Cortex of kidney (tissue), 1 donor: ENCODE results near the gene POLR3H.

ENCODE experiments used
- DNase-seq: peaks from one replicate; lab custom pipeline; 2025; lab: John Stamatoyannopoulos, UW

The POLR3H gene

GRCh38 chr22:41516462-41516861, 27.8 kb downstream of the POLR3H start:
- DNase-seq = no peak

DNA sequence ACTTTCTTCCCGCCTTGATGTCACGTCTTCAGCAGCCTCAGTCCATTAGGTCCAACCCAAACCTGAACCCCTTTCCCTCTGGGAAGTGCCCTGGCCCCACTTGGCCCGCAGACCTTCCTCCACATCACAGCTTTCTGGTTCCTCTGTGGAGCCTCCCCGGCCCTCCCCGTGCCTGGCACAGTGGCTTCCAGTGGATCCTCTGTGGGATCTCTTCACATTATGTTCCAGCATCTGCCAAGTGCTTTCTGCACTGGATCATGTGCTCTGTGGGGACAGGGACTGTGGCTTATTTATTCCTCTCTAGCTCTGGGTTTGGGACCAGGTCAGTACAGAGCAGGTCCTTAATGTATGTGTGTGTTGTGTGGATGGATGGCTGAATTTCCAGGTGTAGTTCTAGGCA, 30.9 kb downstream of the POLR3H start:
- DNase-seq = no peak

DNA sequence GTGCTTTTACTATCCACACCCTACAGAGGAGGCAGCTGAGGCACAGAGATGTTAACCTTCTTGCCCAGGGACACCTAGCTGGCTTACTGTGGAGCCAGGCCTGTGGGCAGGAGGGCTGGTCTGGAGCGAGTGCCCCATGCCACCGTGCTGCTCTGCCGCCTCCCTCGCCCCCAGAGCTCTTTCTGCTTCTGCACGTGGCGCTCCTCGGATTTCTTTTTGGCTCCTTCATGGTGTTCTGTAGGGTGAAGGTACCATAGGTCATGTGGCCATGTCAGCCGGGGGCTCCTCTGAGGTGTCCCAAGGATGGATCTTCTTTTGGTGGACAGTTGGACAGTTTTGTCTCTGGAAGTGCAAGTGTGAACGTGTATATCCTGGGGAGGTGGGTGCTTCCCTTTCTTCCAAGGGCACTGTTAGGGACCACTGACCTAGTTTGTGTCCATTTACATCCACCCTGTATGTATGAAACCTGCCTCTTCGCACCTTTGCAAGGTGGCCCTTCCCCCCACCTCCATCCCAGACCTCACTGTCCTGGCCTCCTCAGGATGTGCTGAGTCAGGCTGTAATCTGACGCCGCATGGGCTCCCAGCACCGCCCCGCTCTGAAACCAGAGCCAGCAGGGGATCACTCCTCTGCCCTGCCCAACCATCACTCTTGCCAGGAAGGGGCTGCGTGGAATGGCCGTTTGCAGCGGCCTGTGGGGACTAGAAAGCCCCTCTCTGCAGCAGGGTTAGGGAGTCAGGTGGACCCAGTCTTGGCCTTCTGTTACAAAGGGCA, 31.7 kb downstream of the POLR3H start:
- DNase-seq = no peak

DNA sequence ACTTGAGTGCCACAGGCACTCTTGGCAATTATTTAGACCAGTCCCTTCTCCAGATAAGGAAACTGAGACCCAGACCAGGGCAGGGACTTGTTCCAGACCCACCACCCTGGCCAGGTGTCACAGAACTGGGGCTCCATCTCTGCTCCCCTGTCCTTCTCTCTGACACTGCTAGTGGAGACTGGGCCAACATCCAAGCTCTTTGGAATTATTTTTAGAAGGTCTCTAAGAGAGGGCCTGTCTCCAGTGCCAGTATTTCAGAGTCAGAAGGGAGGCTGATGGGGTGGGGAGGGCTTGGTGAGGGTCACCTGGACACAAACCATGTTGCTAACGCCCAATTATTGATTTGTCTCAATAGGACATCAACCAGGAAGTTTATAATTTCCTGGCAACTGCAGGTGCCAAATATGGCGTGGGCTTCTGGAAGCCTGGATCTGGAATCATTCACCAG, 32.7 kb downstream of the POLR3H start:
- DNase-seq = no peak

GRCh38 chr22:41508770-41509170, 35.5 kb downstream of the POLR3H start:
- DNase-seq = no peak

DNA sequence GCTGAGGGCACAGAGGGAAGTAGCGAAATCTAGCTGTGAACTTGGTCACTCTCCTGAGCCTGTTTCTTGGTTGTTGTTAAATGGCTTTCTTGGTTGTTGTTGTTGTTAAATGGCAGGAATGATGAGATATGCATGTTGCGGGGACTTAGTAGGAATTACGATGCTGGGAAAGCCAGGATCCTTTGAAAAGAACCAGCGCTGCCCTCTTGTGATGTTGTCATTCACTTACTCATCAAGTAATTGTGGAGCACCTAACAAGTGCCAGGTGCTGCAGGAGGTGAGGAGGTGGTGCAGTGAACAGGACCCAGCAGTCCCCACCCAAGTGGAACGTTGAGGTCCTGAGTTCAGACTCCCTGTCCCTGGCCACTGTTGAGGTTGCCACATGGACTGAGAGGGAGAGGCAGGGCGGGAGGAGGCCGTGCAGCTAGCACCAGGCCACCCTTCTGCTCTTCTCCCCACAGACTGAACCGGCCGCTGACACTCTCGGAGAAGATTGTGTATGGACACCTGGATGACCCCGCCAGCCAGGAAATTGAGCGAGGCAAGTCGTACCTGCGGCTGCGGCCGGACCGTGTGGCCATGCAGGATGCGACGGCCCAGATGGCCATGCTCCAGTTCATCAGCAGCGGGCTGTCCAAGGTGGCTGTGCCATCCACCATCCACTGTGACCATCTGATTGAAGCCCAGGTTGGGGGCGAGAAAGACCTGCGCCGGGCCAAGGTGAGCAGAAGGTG, 36.8 kb downstream of the POLR3H start:
- DNase-seq = no peak

- DNase-seq = no peak
Observed at GRCh38 chr22:41505511-41506220, 38.6 kb downstream of the POLR3H start.

GRCh38 chr22:41504816-41505215, 39.5 kb downstream of the POLR3H start:
- no peak for DNase-seq

- DNase-seq = no peak
Observed at GRCh38 chr22:41504397-41504796, 39.9 kb downstream of the POLR3H start.

DNA sequence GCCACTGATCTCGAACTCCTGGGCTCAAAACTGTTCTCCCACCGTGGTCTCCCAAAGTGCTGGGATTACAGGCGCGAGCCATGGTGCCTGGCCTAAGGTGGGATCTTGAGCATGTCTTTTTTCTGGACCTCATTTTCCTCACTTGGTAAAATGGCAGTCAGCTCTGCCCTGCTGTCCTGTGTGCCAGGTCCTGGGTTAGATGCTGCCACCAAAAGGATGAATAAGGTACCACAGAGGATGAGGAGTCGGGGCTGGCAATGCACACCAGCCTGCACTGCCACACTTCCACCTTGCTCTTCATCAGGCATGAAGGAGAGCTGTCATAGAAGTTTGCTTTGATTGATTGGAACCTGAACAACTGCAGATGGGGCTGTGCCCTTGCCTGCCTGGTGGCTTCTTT, 43.1 kb downstream of the POLR3H start:
- DNase-seq = no peak

DNA sequence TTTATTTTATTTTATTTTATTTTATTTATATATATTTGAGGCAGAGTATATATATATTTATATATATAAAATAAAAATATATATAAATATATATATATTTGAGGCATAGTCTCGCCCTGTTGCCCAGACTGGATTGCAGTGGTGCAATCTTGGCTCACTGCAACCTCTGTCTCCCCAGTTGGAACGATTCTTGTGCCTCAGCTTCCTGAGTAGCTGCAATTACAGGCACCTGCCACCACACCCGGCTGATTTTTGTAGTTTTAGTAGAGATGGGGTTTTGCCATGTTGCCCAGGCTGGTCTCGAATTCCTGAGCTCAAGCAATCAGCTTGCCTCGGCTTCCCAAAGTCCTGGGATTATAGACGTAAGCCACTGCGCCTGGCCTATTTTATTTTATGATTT, 44.0 kb downstream of the POLR3H start:
- no peak for DNase-seq

- no peak for DNase-seq
Observed at GRCh38 chr22:41499624-41500280, 44.5 kb downstream of the POLR3H start.

DNA sequence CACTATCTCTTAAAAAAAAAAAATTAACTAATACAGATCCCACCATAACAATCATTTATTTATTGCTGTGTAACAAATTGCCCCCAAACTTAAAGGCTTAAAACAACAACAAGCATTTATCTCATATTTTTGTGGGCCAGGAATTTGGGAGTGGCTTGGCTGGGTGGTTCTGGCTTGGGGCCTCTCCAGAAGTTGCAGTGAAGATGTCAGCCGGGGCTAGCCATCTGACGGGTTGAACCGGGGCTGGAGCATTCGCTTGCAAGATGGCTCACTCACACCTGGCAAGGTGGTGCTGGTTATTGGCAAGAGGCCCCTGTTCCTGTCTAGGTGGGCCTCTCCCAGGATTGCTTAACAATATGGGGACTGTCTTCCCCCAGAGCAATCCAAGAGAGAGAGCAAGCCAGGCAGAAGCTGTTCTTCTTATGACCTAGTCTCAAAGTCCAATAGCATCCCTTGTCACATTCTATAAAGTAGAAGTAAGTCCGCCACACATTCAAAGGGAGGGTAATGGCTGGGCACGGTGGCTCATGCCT, 45.9 kb downstream of the POLR3H start:
- no peak for DNase-seq

DNA sequence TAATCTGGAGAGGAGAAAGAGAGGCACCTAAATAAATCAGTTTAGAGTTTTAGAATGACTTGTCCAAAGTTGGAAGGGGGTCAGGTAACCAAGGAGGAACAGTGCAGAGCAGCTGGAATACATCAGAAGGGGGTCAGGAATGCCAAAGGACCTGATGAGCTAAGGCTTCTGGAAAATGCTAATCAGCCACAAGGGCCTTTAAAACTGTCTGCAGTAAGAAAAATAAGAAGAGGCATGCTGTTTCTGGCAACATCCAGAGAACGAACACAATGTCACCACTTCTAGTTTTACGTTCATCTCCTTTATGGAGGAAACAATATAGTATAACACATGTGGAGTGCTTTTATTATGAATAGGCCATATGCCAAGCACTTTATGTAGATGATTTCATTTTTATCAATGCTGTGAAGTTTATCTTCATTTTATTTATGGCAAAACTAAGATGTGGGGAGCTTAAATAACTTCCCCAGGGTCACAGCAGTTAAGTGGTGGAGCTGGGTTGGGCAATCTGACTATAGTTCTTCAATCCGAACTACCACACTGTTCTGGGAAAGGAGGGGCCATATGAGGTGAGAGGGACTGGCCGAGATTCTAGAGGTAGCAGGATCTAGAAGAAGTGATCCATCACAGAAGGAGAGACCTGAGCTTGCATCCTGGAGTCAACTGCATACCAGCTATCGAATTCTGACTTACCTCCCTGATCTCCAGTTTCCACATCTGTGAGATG, 52.7 kb downstream of the POLR3H start:
- no peak for DNase-seq

GRCh38 chr22:41488596-41489385, 55.5 kb downstream of the POLR3H start:
- DNase-seq = no peak

DNA sequence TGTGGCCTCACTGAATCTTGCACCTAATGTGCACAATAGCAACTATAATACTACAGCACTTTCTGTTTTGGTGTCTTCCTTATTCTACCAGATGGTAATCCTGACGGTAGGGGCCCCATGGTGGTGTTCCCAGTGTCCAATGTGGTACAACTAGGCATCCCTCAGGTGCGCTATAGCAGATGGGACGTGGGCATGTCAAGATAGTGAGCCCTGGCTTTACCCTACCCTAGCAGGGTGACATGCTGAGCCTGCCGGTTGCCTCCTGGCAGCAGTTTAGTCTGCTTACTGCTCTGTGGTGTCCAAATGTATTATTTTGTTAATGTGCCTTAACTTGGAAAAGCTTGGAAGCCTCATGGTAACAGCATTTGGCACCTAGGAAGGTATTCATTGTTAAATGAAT, 56.2 kb downstream of the POLR3H start:
- DNase-seq = no peak

DNA sequence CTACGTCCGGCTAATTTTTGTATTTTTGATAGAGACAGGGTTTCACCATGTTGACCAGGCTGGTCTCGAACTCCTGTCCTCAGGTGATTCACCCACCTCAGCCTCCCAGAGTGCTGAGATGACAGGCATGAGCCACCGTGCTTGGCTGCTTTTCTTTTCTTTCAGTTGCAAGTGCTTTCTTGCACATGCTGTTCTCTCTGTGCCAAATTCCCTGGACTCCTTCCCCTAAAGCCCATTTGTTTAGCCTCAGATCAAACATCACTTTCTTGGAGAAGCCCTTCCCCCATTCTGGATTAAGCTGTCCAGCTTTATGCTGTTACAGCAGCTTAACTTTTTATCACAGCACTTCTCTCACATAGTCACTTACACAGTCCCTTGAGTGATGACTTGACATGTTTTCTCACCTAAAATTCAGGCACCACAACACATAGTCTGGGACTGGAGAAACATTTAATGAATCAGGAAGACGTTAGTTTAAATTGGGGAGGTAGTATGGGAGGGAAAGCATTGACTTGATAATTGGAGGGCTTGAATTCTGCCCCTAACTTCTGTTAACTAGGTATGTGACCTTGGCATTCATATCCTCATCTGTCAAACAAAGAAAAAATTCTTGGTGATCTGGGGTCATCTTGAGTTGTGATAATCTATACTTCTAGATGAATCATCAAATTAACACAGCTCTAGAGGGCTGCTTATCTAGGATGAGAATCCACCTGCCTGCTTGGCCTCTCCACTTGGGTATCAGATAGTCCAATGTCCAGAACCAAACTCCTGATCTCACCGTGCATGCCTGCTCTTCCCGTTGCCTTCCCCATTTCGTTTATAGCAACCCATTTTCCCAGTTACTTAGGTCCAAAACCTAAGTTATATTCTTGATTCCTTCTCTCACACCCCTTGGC, 57.0 kb downstream of the POLR3H start:
- DNase-seq = no peak

- no peak for DNase-seq
Observed at GRCh38 chr22:41485033-41485432, 59.2 kb downstream of the POLR3H start.

- no peak for DNase-seq
Observed at GRCh38 chr22:41482319-41482935, 61.8 kb downstream of the POLR3H start.
